ENCODE data around the gene ADM2.
"Not testable (repeated sequence)": the region's sequence is repeated elsewhere in the genome, so short reads cannot be mapped to it uniquely, and the experiment has no call there.

ADM2 gene

GRCh38 chr22:50481440-50482106, at the start of gene ADM2:
TSS of gene ADM2 (plus strand) at chr22:50481543. CDS start at chr22:50481848, 305 bp downstream.
- DNase-seq (ENCODE audit: low read depth), result peak; percentile 24

GRCh38 chr22:50432131-50432876, 49.0 kb upstream of the ADM2 start:
- DNase-seq (ENCODE audit: low read depth), result no peak

GRCh38 chr22:50432877-50433510, 48.3 kb upstream of the ADM2 start:
- DNase-seq (ENCODE audit: low read depth), result not testable (repeated sequence)

- no peak for DNase-seq (ENCODE audit: low read depth)
These were observed 46.5 kb upstream of the ADM2 start for GRCh38 chr22:50434849-50435248.

GRCh38 chr22:50435291-50436014, 45.9 kb upstream of the ADM2 start:
- DNase-seq (ENCODE audit: low read depth), result no peak

- no peak for DNase-seq (ENCODE audit: low read depth)
These were observed 45.1 kb upstream of the ADM2 start for GRCh38 chr22:50436015-50436830.

GRCh38 chr22:50436841-50437341, 44.5 kb upstream of the ADM2 start:
- no peak for DNase-seq (ENCODE audit: low read depth)

GRCh38 chr22:50437511-50438304, 43.6 kb upstream of the ADM2 start:
- no peak for DNase-seq (ENCODE audit: low read depth)

- no peak for DNase-seq (ENCODE audit: low read depth)
These were observed 42.8 kb upstream of the ADM2 start for GRCh38 chr22:50438305-50439275.

- no peak for DNase-seq (ENCODE audit: low read depth)
These were observed 42.0 kb upstream of the ADM2 start for GRCh38 chr22:50439314-50439870.

- no peak for DNase-seq (ENCODE audit: low read depth)
These were observed 41.4 kb upstream of the ADM2 start for GRCh38 chr22:50439871-50440331.

- no peak for DNase-seq (ENCODE audit: low read depth)
These were observed 40.6 kb upstream of the ADM2 start for GRCh38 chr22:50440544-50441249.

- no peak for DNase-seq (ENCODE audit: low read depth)
These were observed 39.8 kb upstream of the ADM2 start for GRCh38 chr22:50441428-50441993.

GRCh38 chr22:50443197-50443596, 38.1 kb upstream of the ADM2 start:
- DNase-seq (ENCODE audit: low read depth), result no peak

GRCh38 chr22:50443801-50444625, 37.3 kb upstream of the ADM2 start:
- no peak for DNase-seq (ENCODE audit: low read depth)

- DNase-seq (ENCODE audit: low read depth), result peak; percentile 80
These were observed 36.7 kb upstream of the ADM2 start for GRCh38 chr22:50444663-50445062.

All from fibroblast of gingiva (primary cell).